ENCODE data around the gene SF3A2. TPM values are rescaled to one million over a fixed set of nuclear protein-coding genes. Genes with fewer than 3 reads are reported as not detected.

Gene SF3A2
- total and polyA plus RNA-seq, 10 of the 15 experiments (the other 5 are each of a cell fraction or from before 2014, with no cell fraction given), result 0.33 to 143 (median 30.6) TPM

DNA sequence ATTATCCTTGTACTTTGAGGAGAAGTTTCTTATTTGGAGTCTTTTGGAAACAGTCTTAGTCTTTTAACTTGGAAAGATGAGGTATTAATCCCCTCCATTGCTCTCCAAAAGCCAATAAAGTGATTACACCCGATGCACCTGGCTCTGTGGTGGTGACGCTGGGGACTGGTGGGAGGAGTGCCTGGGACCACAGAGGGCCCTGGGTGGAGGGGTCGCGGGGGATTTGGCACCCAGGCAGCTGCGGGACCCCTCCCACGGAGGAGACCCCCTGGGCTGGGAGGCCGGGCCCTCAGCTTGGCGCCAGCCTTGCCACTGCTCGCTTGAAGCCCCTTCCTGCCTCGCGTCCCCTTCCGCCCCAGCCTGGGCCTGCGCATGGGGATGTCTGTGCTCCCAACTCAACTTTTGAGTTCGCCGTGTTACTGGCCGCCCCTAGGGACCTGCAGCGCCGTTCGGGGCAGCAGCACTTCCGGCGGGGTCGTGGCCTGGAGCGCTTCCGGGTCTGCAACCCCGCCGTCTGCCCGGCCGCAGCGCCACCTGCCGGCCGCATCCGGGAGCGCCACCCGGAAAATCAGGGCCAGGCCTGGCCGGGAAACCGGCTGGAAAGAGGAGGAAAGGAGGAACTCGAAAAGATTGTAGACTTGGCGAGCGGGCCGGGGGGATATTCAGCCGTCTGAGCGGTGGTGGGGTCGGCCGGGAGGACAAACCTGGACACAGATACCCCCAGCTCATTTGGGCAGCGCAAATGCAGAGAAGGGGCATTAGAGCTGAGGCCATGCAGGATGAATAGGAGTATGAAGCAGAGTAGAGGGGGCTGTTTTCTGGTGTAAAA lies 36.9 kb downstream of the SF3A2 start (continued):
- TF ChIP-seq, protein P1, sequence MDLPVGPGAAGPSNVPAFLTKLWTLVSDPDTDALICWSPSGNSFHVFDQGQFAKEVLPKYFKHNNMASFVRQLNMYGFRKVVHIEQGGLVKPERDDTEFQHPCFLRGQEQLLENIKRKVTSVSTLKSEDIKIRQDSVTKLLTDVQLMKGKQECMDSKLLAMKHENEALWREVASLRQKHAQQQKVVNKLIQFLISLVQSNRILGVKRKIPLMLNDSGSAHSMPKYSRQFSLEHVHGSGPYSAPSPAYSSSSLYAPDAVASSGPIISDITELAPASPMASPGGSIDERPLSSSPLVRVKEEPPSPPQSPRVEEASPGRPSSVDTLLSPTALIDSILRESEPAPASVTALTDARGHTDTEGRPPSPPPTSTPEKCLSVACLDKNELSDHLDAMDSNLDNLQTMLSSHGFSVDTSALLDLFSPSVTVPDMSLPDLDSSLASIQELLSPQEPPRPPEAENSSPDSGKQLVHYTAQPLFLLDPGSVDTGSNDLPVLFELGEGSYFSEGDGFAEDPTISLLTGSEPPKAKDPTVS (IDR thresholded peaks at IDR 0.05; ENCODE audit: low read depth, low read length), result no peak
- TF ChIP-seq CBX5 (IDR thresholded peaks at IDR 0.05; ENCODE audit: low read depth) (no peak), WRNIP1 (IDR thresholded peaks at IDR 0.05; ENCODE audit: borderline replicate concordance, low read depth, low read length) (no peak), CHD1 (IDR thresholded peaks at IDR 0.05; ENCODE audit: low read depth, low read length) (no peak), ZNF24 (IDR thresholded peaks at IDR 0.05) (no peak), NBN (IDR thresholded peaks at IDR 0.05) (0 out of 2 replicates have a peak, but pooled peaks have one; percentile 44), LARP7 (IDR thresholded peaks at IDR 0.05) (peak; percentile 90), TCF7 (IDR thresholded peaks at IDR 0.05; ENCODE audit: borderline replicate concordance) (no peak), ZBED1 (IDR thresholded peaks at IDR 0.05; ENCODE audit: borderline replicate concordance) (peak; percentile 80; the same call in 1 of the 2 replicates), KAT2A (conservative IDR thresholded peaks at IDR 0.05; ENCODE audit: control insufficient read depth, low read depth, low read length) (no peak), RUNX3 (IDR thresholded peaks at IDR 0.05; ENCODE audit: low read length) (peak; percentile 62), ETV6 (conservative IDR thresholded peaks at IDR 0.05 in 1 of 2, IDR thresholded peaks at IDR 0.05 in 1 of 2; ENCODE audit: borderline replicate concordance in 1 of 2, low read depth in 1 of 2) (peak in 1 of 2 experiments; percentile 58; a peak in 1 of 4 replicates), IRF4 (IDR thresholded peaks at IDR 0.05; ENCODE audit: low read depth, low read length) (no peak), CEBPB (IDR thresholded peaks at IDR 0.05; ENCODE audit: borderline replicate concordance in 1 of 2, low read depth in 2 of 2, low read length in 2 of 2) (no peak), KLF5 (IDR thresholded peaks at IDR 0.05; ENCODE audit: partially characterized antibody) (no peak), NFXL1 (IDR thresholded peaks at IDR 0.05; ENCODE audit: borderline replicate concordance) (no peak), CHD2 (IDR thresholded peaks at IDR 0.05; ENCODE audit: borderline replicate concordance, low read depth, low read length) (peak; percentile 83), MXI1 (IDR thresholded peaks at IDR 0.05; ENCODE audit: low read depth, low read length) (peak; percentile 86), BHLHE40 (IDR thresholded peaks at IDR 0.05; ENCODE audit: borderline replicate concordance in 1 of 2, low read depth in 2 of 2, low read length in 1 of 2) (peak; percentile 53 to 73; a peak in 3 of 4 replicates), RAD51 (IDR thresholded peaks at IDR 0.05) (no peak), RBBP5 (conservative IDR thresholded peaks at IDR 0.05) (no peak), IKZF2 (IDR thresholded peaks at IDR 0.05) (peak; percentile 53 to 67; a peak in 2 of 4 replicates)
- TF ChIP-seq, protein P2, sequence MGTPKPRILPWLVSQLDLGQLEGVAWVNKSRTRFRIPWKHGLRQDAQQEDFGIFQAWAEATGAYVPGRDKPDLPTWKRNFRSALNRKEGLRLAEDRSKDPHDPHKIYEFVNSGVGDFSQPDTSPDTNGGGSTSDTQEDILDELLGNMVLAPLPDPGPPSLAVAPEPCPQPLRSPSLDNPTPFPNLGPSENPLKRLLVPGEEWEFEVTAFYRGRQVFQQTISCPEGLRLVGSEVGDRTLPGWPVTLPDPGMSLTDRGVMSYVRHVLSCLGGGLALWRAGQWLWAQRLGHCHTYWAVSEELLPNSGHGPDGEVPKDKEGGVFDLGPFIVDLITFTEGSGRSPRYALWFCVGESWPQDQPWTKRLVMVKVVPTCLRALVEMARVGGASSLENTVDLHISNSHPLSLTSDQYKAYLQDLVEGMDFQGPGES (IDR thresholded peaks at IDR 0.05), result no peak
- TF ChIP-seq, protein P3, sequence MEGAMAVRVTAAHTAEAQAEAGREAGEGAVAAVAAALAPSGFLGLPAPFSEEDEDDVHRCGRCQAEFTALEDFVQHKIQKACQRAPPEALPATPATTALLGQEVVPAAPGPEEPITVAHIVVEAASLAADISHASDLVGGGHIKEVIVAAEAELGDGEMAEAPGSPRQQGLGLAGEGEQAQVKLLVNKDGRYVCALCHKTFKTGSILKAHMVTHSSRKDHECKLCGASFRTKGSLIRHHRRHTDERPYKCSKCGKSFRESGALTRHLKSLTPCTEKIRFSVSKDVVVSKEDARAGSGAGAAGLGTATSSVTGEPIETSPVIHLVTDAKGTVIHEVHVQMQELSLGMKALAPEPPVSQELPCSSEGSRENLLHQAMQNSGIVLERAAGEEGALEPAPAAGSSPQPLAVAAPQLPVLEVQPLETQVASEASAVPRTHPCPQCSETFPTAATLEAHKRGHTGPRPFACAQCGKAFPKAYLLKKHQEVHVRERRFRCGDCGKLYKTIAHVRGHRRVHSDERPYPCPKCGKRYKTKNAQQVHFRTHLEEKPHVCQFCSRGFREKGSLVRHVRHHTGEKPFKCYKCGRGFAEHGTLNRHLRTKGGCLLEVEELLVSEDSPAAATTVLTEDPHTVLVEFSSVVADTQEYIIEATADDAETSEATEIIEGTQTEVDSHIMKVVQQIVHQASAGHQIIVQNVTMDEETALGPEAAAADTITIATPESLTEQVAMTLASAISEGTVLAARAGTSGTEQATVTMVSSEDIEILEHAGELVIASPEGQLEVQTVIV (IDR thresholded peaks at IDR 0.05; ENCODE audit: borderline replicate concordance, partially characterized antibody), result no peak
- TF ChIP-seq, protein P4, sequence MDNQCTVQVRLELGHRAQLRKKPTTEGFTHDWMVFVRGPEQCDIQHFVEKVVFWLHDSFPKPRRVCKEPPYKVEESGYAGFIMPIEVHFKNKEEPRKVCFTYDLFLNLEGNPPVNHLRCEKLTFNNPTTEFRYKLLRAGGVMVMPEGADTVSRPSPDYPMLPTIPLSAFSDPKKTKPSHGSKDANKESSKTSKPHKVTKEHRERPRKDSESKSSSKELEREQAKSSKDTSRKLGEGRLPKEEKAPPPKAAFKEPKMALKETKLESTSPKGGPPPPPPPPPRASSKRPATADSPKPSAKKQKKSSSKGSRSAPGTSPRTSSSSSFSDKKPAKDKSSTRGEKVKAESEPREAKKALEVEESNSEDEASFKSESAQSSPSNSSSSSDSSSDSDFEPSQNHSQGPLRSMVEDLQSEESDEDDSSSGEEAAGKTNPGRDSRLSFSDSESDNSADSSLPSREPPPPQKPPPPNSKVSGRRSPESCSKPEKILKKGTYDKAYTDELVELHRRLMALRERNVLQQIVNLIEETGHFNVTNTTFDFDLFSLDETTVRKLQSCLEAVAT (IDR thresholded peaks at IDR 0.05), result no peak
